PC-3 (cell line): ENCODE data around the gene CHTF8. TPM values are rescaled to one million over a fixed set of nuclear protein-coding genes. Genes with fewer than 3 reads are reported as not detected.

Experiments
- ATAC-seq: fragments of 200-7000 bp; cut with Tn5 transposase; 2 replicates; pipeline ENCODE4 v1.9.1; 2020; ENCODE audit warnings: mild to moderate bottlenecking, moderate library complexity
- BruUV-seq: library from RNA; stranded (reverse); fragments of 400-500 nt; replicated peaks from 2 replicates; lab custom pipeline; 2021; lab: Mats Ljungman, UMichigan
- CTCF ChIA-PET: fragments of 300-600 bp; sonication (Branson Sonifier 250); formaldehyde crosslinking; loops from one replicate; lab custom pipeline; 2022; ENCODE audit warnings: antibody characterized with exemption; lab: Charles Lee
- POLR2A ChIA-PET: fragments of 300-600 bp; sonication (Branson Sonifier 250); formaldehyde crosslinking; loops from one replicate; lab custom pipeline; 2022; ENCODE audit warnings: antibody characterized with exemption; ENCODE audit not compliant: unreplicated experiment; lab: Charles Lee
- DNase-seq: peaks from one replicate; pipeline ENCODE4 v3.0.0-alpha.2; 2015
- H2AFZ ChIP-seq: fragments of 300-600 bp; sonication (generic); 2 replicates; pipeline ENCODE4 v1.6.0; 2016; ENCODE audit warnings: antibody characterized with exemption, low read length
- H3F3A ChIP-seq: fragments of 300-600 bp; sonication (generic); one replicate; pipeline ENCODE4 v1.6.0; 2017; ENCODE audit warnings: antibody characterized with exemption, low read length, control low read depth, mild to moderate bottlenecking; ENCODE audit not compliant: unreplicated experiment
- H3K27ac ChIP-seq: fragments of 300-600 bp; sonication (generic); 2 replicates; pipeline ENCODE4 v1.5.1; 2016; ENCODE audit warnings: mild to moderate bottlenecking, low read length
- H3K27me3 ChIP-seq: fragments of 300-600 bp; sonication (generic); 2 replicates; pipeline ENCODE4 v1.6.1; 2016; ENCODE audit warnings: low read length, mixed read lengths
- H3K36me3 ChIP-seq: fragments of 300-600 bp; sonication (generic); 2 replicates; pipeline ENCODE4 v1.6.1; 2016; ENCODE audit warnings: low read depth, mixed run types, low read length, mixed read lengths
- H3K4me1 ChIP-seq: fragments of 300-600 bp; sonication (generic); 2 replicates; pipeline ENCODE4 v1.5.1; 2016; ENCODE audit warnings: low read length; ENCODE audit not compliant: insufficient read depth
- H3K4me2 ChIP-seq: fragments of 300-600 bp; sonication (generic); 2 replicates; pipeline ENCODE4 v1.6.0; 2016; ENCODE audit warnings: low read length
- H3K4me3 ChIP-seq: fragments of 300-600 bp; sonication (generic); 2 replicates; pipeline ENCODE4 v1.5.1; 2016; ENCODE audit warnings: mild to moderate bottlenecking, low read length, mixed read lengths
- H3K79me2 ChIP-seq: fragments of 300-600 bp; sonication (generic); 2 replicates; pipeline ENCODE4 v1.6.1; 2017; ENCODE audit warnings: low read length, mixed read lengths
- H3K9ac ChIP-seq: fragments of 300-600 bp; sonication (generic); 2 replicates; pipeline ENCODE4 v1.6.0; 2016; ENCODE audit warnings: mild to moderate bottlenecking, low read length
- H3K9me2 ChIP-seq: fragments of 300-600 bp; sonication (generic); replicated peaks from 2 replicates; pipeline ENCODE4 v1.6.1; 2016; ENCODE audit warnings: mixed run types, low read length, mixed read lengths
- H3K9me3 ChIP-seq: fragments of 300-600 bp; sonication (generic); 2 replicates; pipeline ENCODE4 v1.6.1; 2016; ENCODE audit warnings: low read length, mixed read lengths
- H4K20me1 ChIP-seq: fragments of 300-600 bp; sonication (generic); 2 replicates; pipeline ENCODE4 v1.6.1; 2016; ENCODE audit warnings: low read length, mixed read lengths
- EZH2 ChIP-seq: fragments of 300-600 bp; sonication (generic); IDR thresholded peaks from one replicate; pipeline ENCODE4 v1.6.1; 2017; ENCODE audit warnings: antibody characterized with exemption, mild to moderate bottlenecking, low read length; ENCODE audit not compliant: unreplicated experiment
- EZH2phosphoT487 ChIP-seq: fragments of 300-600 bp; sonication (generic); IDR thresholded peaks from 2 replicates; pipeline ENCODE4 v1.6.1; 2018; ENCODE audit warnings: mild to moderate bottlenecking, antibody characterized with exemption, low read length, borderline replicate concordance
- intact Hi-C: fragments of 100-400 bp; cut with micrococcal nuclease; formaldehyde crosslinking; loops from 2 replicates; pipeline ENCODE4 v1.9.0; 2023
- total RNA-seq: library from RNA; depleted of rRNA; stranded (reverse); fragments of >200 nt; gene quantifications from 2 replicates; pipeline ENCODE4 v1.2.3, GENCODE V29; 2014
- TF ChIP-seq, protein P1 (sequence below): fragments of 300-600 bp; sonication (generic); conservative IDR thresholded peaks from 2 replicates; pipeline ENCODE4 v1.5.1; 2017; ENCODE audit warnings: antibody characterized with exemption, low read depth, mild to moderate bottlenecking, low read length

The CHTF8 gene
- total RNA-seq, 1 experiment from 2014 or later, result 45.9 TPM

- Histone ChIP-seq H3K4me3 (no peak overlapping the region), H3K36me3 (peaks cover 46% of the 10 kb centered on the region), H3F3A (peaks cover 10% of the 10 kb centered on the region), H3K27me3 (no peaks in the 10 kb centered on the region), H3K9me2 (no peaks in the 10 kb centered on the region), H3K4me2 (no peak overlapping the region), H3K79me2 (0 out of 2 replicates have a peak, but pooled peaks cover 6% of the 10 kb centered on the region), H3K4me1 (peaks cover 10% of the 10 kb centered on the region; the same call in 1 of the 2 replicates), H3K27ac (no peak overlapping the region), H4K20me1 (peaks cover 10% of the 10 kb centered on the region; the same call in 1 of the 2 replicates), H2AFZ (no peak overlapping the region), H3K9ac (no peak overlapping the region), H3K9me3 (no peaks in the 10 kb centered on the region)
- intact Hi-C loops, result no loop called here
- DNase-seq (no peak), ATAC-seq (no peak)
- no TSS peak for BruUV-seq
- TF ChIP-seq EZH2phosphoT487 (no peak), EZH2 (no peak)
- TF ChIP-seq, protein P1, sequence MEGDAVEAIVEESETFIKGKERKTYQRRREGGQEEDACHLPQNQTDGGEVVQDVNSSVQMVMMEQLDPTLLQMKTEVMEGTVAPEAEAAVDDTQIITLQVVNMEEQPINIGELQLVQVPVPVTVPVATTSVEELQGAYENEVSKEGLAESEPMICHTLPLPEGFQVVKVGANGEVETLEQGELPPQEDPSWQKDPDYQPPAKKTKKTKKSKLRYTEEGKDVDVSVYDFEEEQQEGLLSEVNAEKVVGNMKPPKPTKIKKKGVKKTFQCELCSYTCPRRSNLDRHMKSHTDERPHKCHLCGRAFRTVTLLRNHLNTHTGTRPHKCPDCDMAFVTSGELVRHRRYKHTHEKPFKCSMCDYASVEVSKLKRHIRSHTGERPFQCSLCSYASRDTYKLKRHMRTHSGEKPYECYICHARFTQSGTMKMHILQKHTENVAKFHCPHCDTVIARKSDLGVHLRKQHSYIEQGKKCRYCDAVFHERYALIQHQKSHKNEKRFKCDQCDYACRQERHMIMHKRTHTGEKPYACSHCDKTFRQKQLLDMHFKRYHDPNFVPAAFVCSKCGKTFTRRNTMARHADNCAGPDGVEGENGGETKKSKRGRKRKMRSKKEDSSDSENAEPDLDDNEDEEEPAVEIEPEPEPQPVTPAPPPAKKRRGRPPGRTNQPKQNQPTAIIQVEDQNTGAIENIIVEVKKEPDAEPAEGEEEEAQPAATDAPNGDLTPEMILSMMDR, result no peak
- CTCF ChIA-PET, result no interaction called here
- POLR2A ChIA-PET, result no interaction called here
Observed at GRCh38 chr16:69116256-69116875, 16.0 kb downstream of the CHTF8 start.

DNA sequence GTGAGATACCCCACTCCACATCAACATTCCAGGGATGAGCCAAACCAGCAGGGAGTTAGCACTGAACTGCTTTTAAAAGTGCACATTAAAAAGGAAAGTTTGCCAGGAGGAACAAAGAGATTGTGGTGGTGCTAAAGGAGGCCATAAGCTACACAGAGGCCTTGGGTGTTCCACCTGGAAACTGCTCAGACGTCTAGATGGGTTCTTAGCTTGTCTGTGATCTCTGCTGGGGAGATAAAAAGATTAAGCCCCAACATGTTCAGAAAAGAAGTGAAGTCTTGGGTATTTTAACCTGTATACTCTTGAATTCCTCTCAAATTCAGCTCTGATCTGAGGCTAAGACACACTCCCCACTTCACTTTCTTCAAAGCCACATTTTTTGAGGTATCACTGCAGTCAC is 16.6 kb downstream of the CHTF8 start:
- Histone ChIP-seq H3K4me2 (no peak overlapping the region), H3K4me1 (peaks cover 12% of the 10 kb centered on the region), H3K79me2 (peaks cover 9% of the 10 kb centered on the region; the same call in 1 of the 2 replicates), H3K4me3 (no peak overlapping the region), H3F3A (peaks cover 10% of the 10 kb centered on the region), H2AFZ (no peak overlapping the region), H3K27me3 (no peaks in the 10 kb centered on the region), H3K9ac (no peak overlapping the region), H3K9me3 (no peaks in the 10 kb centered on the region), H3K27ac (no peak overlapping the region), H3K36me3 (peaks cover 49% of the 10 kb centered on the region), H3K9me2 (no peaks in the 10 kb centered on the region), H4K20me1 (peaks cover 11% of the 10 kb centered on the region; the same call in 1 of the 2 replicates)
- TF ChIP-seq EZH2 (no peak), EZH2phosphoT487 (no peak)
- TF ChIP-seq, protein P1, result no peak
- ATAC-seq, result no peak
- POLR2A ChIA-PET, result no interaction called here
- intact Hi-C loops, result no loop called here
- BruUV-seq, result no TSS peak
- DNase-seq, result no peak
- CTCF ChIA-PET, result no interaction called here

GRCh38 chr16:69115361-69115760 is 17.0 kb downstream of the CHTF8 start:
- H3K9me3 ChIP-seq, result no peaks in the 10 kb centered on the region
- no peak overlapping the region for H3K27ac ChIP-seq
- CTCF ChIA-PET, result no interaction called here
- H3F3A ChIP-seq, result peaks cover 10% of the 10 kb centered on the region
- H3K79me2 ChIP-seq, result peaks cover 14% of the 10 kb centered on the region; the same call in 1 of the 2 replicates
- no peak overlapping the region for H3K4me2 ChIP-seq
- H3K9me2 ChIP-seq, result no peaks in the 10 kb centered on the region
- H4K20me1 ChIP-seq, result peaks cover 16% of the 10 kb centered on the region; the same call in 1 of the 2 replicates
- ATAC-seq (no peak), DNase-seq (no peak)
- no peak overlapping the region for H3K4me3 ChIP-seq
- intact Hi-C loops, result no loop called here
- no peak overlapping the region for H2AFZ ChIP-seq
- TSS peak; percentile 9 for BruUV-seq
- H3K27me3 ChIP-seq, result no peaks in the 10 kb centered on the region
- TF ChIP-seq EZH2, result no peak
- no peak for TF ChIP-seq EZH2phosphoT487
- TF ChIP-seq, protein P1, result no peak
- no peak overlapping the region for H3K9ac ChIP-seq
- POLR2A ChIA-PET, result no interaction called here
- H3K4me1 ChIP-seq, result peaks cover 16% of the 10 kb centered on the region
- H3K36me3 ChIP-seq, result peaks cover 51% of the 10 kb centered on the region
